GM12878 (cell line): ENCODE data around the gene NR1D2. TPM values are rescaled to one million over a fixed set of nuclear protein-coding genes. Genes with fewer than 3 reads are reported as not detected.

ENCODE experiments used
- ATAC-seq: fragments of 200-7000 bp; cut with Tn5 transposase; 3 replicates; pipeline ENCODE4 v1.9.1; 2020; ENCODE audit warnings: mild to moderate bottlenecking, moderate library complexity
- BruUV-seq: library from RNA; stranded (reverse); fragments of 400-500 nt; replicated peaks from 2 replicates; lab custom pipeline; 2021; lab: Mats Ljungman, UMichigan
- CTCF ChIA-PET: fragments of 300-600 bp; sonication (Branson Sonifier 250); formaldehyde crosslinking; extraction: SDS; loops from one replicate; lab custom pipeline; 2021; ENCODE audit warnings: inconsistent platforms; lab: Yijun Ruan, JAX
- POLR2A ChIA-PET: fragments of 350-600 bp; formaldehyde crosslinking; extraction: SDS; loops from one replicate; lab custom pipeline; 2021; ENCODE audit warnings: inconsistent platforms; lab: Charles Lee
- RAD21 ChIA-PET: fragments of 300-600 bp; sonication (Branson Sonifier 250); formaldehyde crosslinking; loops from one replicate; lab custom pipeline; 2023; ENCODE audit warnings: antibody characterized with exemption; ENCODE audit not compliant: unreplicated experiment; lab: Charles Lee
- SMC1A ChIA-PET: fragments of 300-600 bp; sonication (Branson Sonifier 250); formaldehyde crosslinking; loops from one replicate; lab custom pipeline; 2023; ENCODE audit not compliant: unreplicated experiment, uncharacterized antibody; lab: Charles Lee
- DNase-seq: peaks from one replicate; pipeline ENCODE4 v3.0.0-alpha.2; 2011; ENCODE audit warnings: low read depth, low spot score
- FAIRE-seq: peaks from 3 replicates; lab custom pipeline; 2011; peaks lifted over from hg19 to GRCh38; lab: Jason Lieb, UNC
- H2AFZ ChIP-seq: 2 replicates; pipeline ENCODE4 v1.6.0; 2011; ENCODE audit warnings: low read depth, low read length, control low read depth; ENCODE audit not compliant: control insufficient read depth
- H3K27ac ChIP-seq: 2 replicates; pipeline ENCODE4 v1.5.1; 2011; ENCODE audit warnings: control low read depth; ENCODE audit not compliant: control insufficient read depth, insufficient read depth
- H3K27me3 ChIP-seq, 2 experiments: replicated peaks in 1 of 2; 2 replicates each; pipeline versions ENCODE4 v1.6.0 to v1.6.1; 2011; ENCODE audit warnings: low read length in 1 of 2; ENCODE audit not compliant: control insufficient read depth in 2 of 2, insufficient read depth in 2 of 2
- H3K36me3 ChIP-seq, 2 experiments: 2 replicates each; pipeline ENCODE4 v1.5.1; 2011; ENCODE audit warnings: low read length in 1 of 2; ENCODE audit not compliant: control insufficient read depth in 2 of 2, insufficient read depth in 2 of 2
- H3K4me1 ChIP-seq: 2 replicates; pipeline ENCODE4 v1.6.1; 2011; ENCODE audit warnings: mild to moderate bottlenecking, low read length, moderate library complexity, mixed read lengths; ENCODE audit not compliant: control insufficient read depth, insufficient read depth
- H3K4me2 ChIP-seq: 2 replicates; pipeline ENCODE4 v1.6.0; 2011; ENCODE audit warnings: control low read depth; ENCODE audit not compliant: control insufficient read depth, insufficient read depth
- H3K4me3 ChIP-seq: fragments of 200-600 bp; sonication (generic); 2 replicates; pipeline ENCODE4 v1.5.1; 2016
- H3K79me2 ChIP-seq: 2 replicates; pipeline ENCODE4 v1.6.0; 2011; ENCODE audit warnings: low read length; ENCODE audit not compliant: control insufficient read depth, insufficient read depth
- H3K9ac ChIP-seq: 2 replicates; pipeline ENCODE4 v1.8.0; 2011; ENCODE audit warnings: low read length, control low read depth, mixed read lengths; ENCODE audit not compliant: control insufficient read depth, insufficient read depth
- H3K9me3 ChIP-seq: replicated peaks from 3 replicates; pipeline ENCODE4 v1.5.1; 2011; ENCODE audit warnings: mild to moderate bottlenecking, low read length; ENCODE audit not compliant: control insufficient read depth, insufficient read depth
- H4K20me1 ChIP-seq: 2 replicates; pipeline ENCODE4 v1.6.0; 2011; ENCODE audit not compliant: control insufficient read depth, insufficient read depth
- ATF2 ChIP-seq: IDR thresholded peaks from 2 replicates; pipeline ENCODE4 v1.6.1; 2012; ENCODE audit warnings: low read length, inconsistent platforms
- ATF3 ChIP-seq: IDR thresholded peaks from 2 replicates; pipeline ENCODE4 v1.6.1; 2011; ENCODE audit warnings: low read depth, mild to moderate bottlenecking, low read length, moderate library complexity, borderline replicate concordance; ENCODE audit errors: extremely low read depth
- BCLAF1 ChIP-seq: fragments of 450-650 bp; IDR thresholded peaks from 2 replicates; pipeline ENCODE4 v1.6.1; 2017; ENCODE audit warnings: antibody characterized with exemption, mild to moderate bottlenecking, moderate library complexity
- CREB1 ChIP-seq: IDR thresholded peaks from 2 replicates; pipeline ENCODE4 v1.6.1; 2012; ENCODE audit warnings: low read depth, mild to moderate bottlenecking, inconsistent platforms
- HDGF ChIP-seq: fragments of 450-650 bp; IDR thresholded peaks from 2 replicates; pipeline ENCODE4 v1.6.1; 2016; ENCODE audit warnings: antibody characterized with exemption
- LARP7 ChIP-seq: fragments of 450-650 bp; IDR thresholded peaks from 2 replicates; pipeline ENCODE4 v1.6.1; 2017; ENCODE audit warnings: mild to moderate bottlenecking
- MEF2A ChIP-seq: IDR thresholded peaks from 2 replicates; pipeline ENCODE4 v1.6.1; 2011; ENCODE audit warnings: low read depth, mild to moderate bottlenecking, low read length, moderate library complexity; ENCODE audit not compliant: insufficient read depth
- NRF1 ChIP-seq: conservative IDR thresholded peaks from 2 replicates; pipeline ENCODE4 v1.6.1; 2011; ENCODE audit warnings: mild to moderate bottlenecking, low read depth, low read length, improper control_type of control experiment
- PAX8 ChIP-seq: fragments of 450-650 bp; IDR thresholded peaks from 2 replicates; pipeline ENCODE4 v1.6.1; 2017; ENCODE audit warnings: mild to moderate bottlenecking, moderate library complexity
- SIX5 ChIP-seq: IDR thresholded peaks from 2 replicates; pipeline ENCODE4 v1.6.1; 2011; ENCODE audit warnings: mild to moderate bottlenecking, low read depth, low read length, moderate library complexity; ENCODE audit not compliant: severe bottlenecking
- SMAD5 ChIP-seq: IDR thresholded peaks from 2 replicates; pipeline ENCODE4 v1.6.1; 2016; ENCODE audit warnings: antibody characterized with exemption, low read depth
- SMARCA5 ChIP-seq: fragments of 450-650 bp; IDR thresholded peaks from 2 replicates; pipeline ENCODE4 v1.6.1; 2017; ENCODE audit warnings: mild to moderate bottlenecking
- SREBF1 ChIP-seq: IDR thresholded peaks from 2 replicates; pipeline ENCODE4 v1.6.1; 2012; ENCODE audit warnings: mild to moderate bottlenecking, low read length
- STAT3 ChIP-seq: IDR thresholded peaks from 2 replicates; pipeline ENCODE4 v1.6.1; 2011; ENCODE audit warnings: low read depth, low read length, improper control_type of control experiment
- ZBED1 ChIP-seq: IDR thresholded peaks from 2 replicates; pipeline ENCODE4 v1.6.1; 2016; ENCODE audit warnings: borderline replicate concordance
- ZNF24 ChIP-seq: fragments of 450-650 bp; IDR thresholded peaks from 2 replicates; pipeline ENCODE4 v1.6.1; 2017; ENCODE audit warnings: antibody characterized with exemption, mild to moderate bottlenecking
- WGBS: methylation state at CpG from one replicate; pipeline ENCODE4 v1.1.6; 2016; ENCODE audit warnings: low lambda C conversion rate; ENCODE audit not compliant: insufficient replicate concordance, insufficient coverage; ENCODE audit errors: missing lambda C conversion rate; 5-methylcytosine and 5-hydroxymethylcytosine counted together
- in situ Hi-C: fragments of 300-500 bp; cut with MboI; formaldehyde crosslinking; loops from 9 replicates; pipeline ENCODE4 v1.14.3; 2018; ENCODE audit warnings: mixed read lengths
- intact Hi-C: fragments of 100-400 bp; cut with micrococcal nuclease; formaldehyde crosslinking; loops from one replicate; pipeline ENCODE4 v1.14.2; 2022; ENCODE audit not compliant: unreplicated experiment
- polyA plus RNA-seq, 11 experiments: library from polyadenylated mRNA; depleted of rRNA in 4 of 11; unstranded in 6 of 11; stranded (reverse) in 5 of 11; fragments of >200 nt; fragmentation: Nextera tagmentation in 4 of 11; fragmentation: Illumina TruSeq in 1 of 11; extraction: Ambion mirVana in 4 of 11; extraction: Trizol in 1 of 11; gene quantifications; 1 replicate in 1 of 11; 2 replicates in 10 of 11; pipeline versions ENCODE4 v1.2.1 to v1.2.3, GENCODE V29; 2011 to 2016; ENCODE audit warnings: inconsistent platforms in 2 of 11, missing spikeins in 2 of 11, low read depth in 1 of 11
- total RNA-seq, 4 experiments: library from RNA; depleted of rRNA in 3 of 4; stranded (reverse); fragments of >200 nt in 3 of 4; fragmentation: Illumina TruSeq in 1 of 4; extraction: Trizol in 1 of 4; gene quantifications; 2 replicates each; pipeline versions ENCODE4 v1.2.1 to v1.2.3, GENCODE V29; 2013 to 2021
- TF ChIP-seq, protein P1 (sequence below), 3 experiments: IDR thresholded peaks in 2 of 3; conservative IDR thresholded peaks in 1 of 3; 2 replicates each; pipeline ENCODE4 v1.5.1; 2011; ENCODE audit warnings: low read depth in 3 of 3, low read length in 3 of 3, mild to moderate bottlenecking in 3 of 3, control low read depth in 2 of 3, moderate library complexity in 2 of 3, inconsistent platforms in 1 of 3, mixed read lengths in 1 of 3; ENCODE audit not compliant: control insufficient read depth in 2 of 3, insufficient read depth in 1 of 3; ENCODE audit errors: extremely low read depth in 1 of 3

NR1D2 gene
- total and polyA plus RNA-seq, 10 of the 15 experiments (the other 5 are each of a cell fraction or from before 2014, with no cell fraction given), result 0.67 to 5.3 (median 2.6) TPM

- RAD21 ChIA-PET, result interaction anchor here (1.3 kb wide), 1 partner anchor 76 kb away, joined by 4 read pairs; no protein-coding TSS in a partner anchor
- in situ Hi-C loops (no loop called here), intact Hi-C loops (no loop called here)
- FAIRE-seq (no peak), DNase-seq (no peak), ATAC-seq (no peak)
- H3K4me2 ChIP-seq, result no peak overlapping the region; the same call in 1 of the 2 replicates
- no peak overlapping the region for H3K4me3 ChIP-seq
- CTCF ChIA-PET, result interaction anchor here (2.0 kb wide), 1 partner anchor 25 kb away, joined by 8 read pairs; no protein-coding TSS in a partner anchor
- no peaks in the 10 kb centered on the region; the same call in 1 of the 2 replicates for H4K20me1 ChIP-seq
- H3K79me2 ChIP-seq, result peaks cover 47% of the 10 kb centered on the region
- no peak overlapping the region for H2AFZ ChIP-seq
- SMC1A ChIA-PET, result interaction anchor here (0.9 to 2.7 kb wide), 3 partner anchors 14 to 76 kb away, joined by 3 to 7 read pairs (median 3); no protein-coding TSS in a partner anchor
- no peak overlapping the region for H3K27ac ChIP-seq
- H3K36me3 ChIP-seq, result peaks cover 0 to 3% of the 10 kb centered on the region in 2 experiments; a peak in 2 of 4 replicates
- no peak overlapping the region for H3K9ac ChIP-seq
- BruUV-seq, result no TSS peak
- POLR2A ChIA-PET, result no interaction called here
- 95% methylated on average over 1 of the region's 1 CpG for WGBS
- peaks cover 3% of the 10 kb centered on the region; the same call in 1 of the 2 replicates for H3K4me1 ChIP-seq
- no peaks in the 10 kb centered on the region for H3K27me3 ChIP-seq
- H3K9me3 ChIP-seq, result no peaks in the 10 kb centered on the region
- TF ChIP-seq ATF2 (no peak), MEF2A (no peak), PAX8 (no peak), SMAD5 (no peak), ATF3 (no peak), SIX5 (no peak), STAT3 (no peak), LARP7 (no peak), CREB1 (no peak), SMARCA5 (no peak), HDGF (no peak), BCLAF1 (no peak), NRF1 (no peak), ZBED1 (no peak), SREBF1 (no peak), ZNF24 (no peak)
- TF ChIP-seq, protein P1, sequence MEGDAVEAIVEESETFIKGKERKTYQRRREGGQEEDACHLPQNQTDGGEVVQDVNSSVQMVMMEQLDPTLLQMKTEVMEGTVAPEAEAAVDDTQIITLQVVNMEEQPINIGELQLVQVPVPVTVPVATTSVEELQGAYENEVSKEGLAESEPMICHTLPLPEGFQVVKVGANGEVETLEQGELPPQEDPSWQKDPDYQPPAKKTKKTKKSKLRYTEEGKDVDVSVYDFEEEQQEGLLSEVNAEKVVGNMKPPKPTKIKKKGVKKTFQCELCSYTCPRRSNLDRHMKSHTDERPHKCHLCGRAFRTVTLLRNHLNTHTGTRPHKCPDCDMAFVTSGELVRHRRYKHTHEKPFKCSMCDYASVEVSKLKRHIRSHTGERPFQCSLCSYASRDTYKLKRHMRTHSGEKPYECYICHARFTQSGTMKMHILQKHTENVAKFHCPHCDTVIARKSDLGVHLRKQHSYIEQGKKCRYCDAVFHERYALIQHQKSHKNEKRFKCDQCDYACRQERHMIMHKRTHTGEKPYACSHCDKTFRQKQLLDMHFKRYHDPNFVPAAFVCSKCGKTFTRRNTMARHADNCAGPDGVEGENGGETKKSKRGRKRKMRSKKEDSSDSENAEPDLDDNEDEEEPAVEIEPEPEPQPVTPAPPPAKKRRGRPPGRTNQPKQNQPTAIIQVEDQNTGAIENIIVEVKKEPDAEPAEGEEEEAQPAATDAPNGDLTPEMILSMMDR (IDR thresholded peaks at IDR 0.05 in 2 of 3, conservative IDR thresholded peaks at IDR 0.05 in 1 of 3; ENCODE audit: control insufficient read depth in 2 of 3, extremely low read depth in 1 of 3, insufficient read depth in 1 of 3, low read depth in 3 of 3, low read length in 3 of 3), result no peak
Observed at GRCh38 chr3:23913182-23913581, 31.9 kb upstream of the NR1D2 start.
